Endothelial cell of hepatic sinusoid (primary cell): ENCODE data around the gene CCL15.
"Not testable (repeated sequence)": the region's sequence is repeated elsewhere in the genome, so short reads cannot be mapped to it uniquely, and the experiment has no call there.

ENCODE experiments used
- in situ Hi-C: cut with HindIII; loops from 2 replicates; pipeline ENCODE4 v1.10.0; 2017; ENCODE audit warnings: low sequenced_read_pairs

Gene CCL15

DNA sequence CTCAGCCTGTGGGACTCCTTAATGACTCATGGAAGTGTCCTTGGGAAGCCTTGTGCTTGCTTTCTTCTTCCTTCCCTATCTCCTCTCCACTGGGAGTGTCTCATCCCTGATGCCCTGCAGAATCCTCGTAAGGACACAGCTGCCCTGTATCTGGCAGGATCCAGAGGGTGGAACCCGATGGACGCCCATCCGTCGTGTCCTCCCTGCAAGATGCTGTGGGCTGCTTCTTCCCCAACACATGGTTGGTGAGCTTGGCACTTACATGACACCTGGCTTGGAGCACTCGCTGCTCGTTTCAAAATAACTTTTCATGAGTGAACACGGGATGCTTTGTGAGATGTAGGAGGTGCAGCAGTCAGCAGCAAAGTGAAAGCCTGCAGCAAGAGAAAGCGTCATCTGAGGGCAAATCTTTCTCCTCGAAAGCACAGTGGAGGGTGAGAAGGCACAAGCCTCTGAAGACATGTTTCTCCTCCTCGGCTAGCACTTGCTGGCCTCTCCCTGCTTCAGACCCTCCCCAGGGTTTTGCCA is 3.3 kb downstream of the CCL15 start:
- in situ Hi-C loops, result no loop called here

- in situ Hi-C loops, result not testable (repeated sequence)
Measured at GRCh38 chr17:35995346-35995745, 6.0 kb downstream of the CCL15 start.

DNA sequence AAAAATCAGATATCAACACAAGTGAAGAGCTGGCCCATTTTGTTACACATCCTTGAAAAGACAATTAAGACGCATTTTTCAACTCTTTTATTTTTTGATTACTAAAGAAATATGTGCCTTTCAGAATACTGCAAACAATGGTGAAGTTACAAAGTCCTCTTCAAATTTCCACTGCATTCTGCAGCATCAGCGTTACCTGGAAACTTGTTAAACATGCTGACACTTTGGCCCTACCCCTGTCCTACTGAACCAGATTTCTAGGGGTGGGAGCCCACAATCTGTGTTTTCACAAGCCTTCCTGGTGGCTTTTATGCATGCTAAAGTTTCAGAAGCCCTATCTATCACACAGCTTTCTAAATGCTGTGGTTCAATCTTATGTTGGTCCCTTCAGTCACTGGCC is 10.3 kb downstream of the CCL15 start:
- in situ Hi-C loops, result no loop called here

DNA sequence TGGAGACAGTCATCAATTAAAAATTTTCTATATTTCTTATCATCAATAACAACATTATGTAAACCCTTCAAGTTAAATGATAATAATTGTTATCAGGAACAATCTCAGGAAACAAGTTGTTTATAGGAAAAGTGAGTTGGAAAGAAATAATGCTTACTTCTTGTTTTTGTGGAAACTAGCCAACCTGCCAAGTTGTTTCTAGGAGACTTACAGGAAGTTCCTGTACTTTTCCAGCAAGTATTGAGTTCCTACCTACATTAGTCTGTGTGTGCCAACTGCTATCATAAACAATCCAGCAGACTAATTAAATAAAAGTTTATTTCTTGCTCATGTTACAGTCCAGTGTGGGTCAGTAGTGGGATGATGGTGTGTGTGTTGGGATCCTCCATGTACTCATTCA is 13.2 kb downstream of the CCL15 start:
- in situ Hi-C loops, result no loop called here

GRCh38 chr17:35986643-35987042 is 14.7 kb downstream of the CCL15 start, which contains the start of gene CCL14:
TSS of gene CCL14 (minus strand) at chr17:35986729. CDS start at chr17:35986649, 80 bp downstream.
- in situ Hi-C loops, result no loop called here

DNA sequence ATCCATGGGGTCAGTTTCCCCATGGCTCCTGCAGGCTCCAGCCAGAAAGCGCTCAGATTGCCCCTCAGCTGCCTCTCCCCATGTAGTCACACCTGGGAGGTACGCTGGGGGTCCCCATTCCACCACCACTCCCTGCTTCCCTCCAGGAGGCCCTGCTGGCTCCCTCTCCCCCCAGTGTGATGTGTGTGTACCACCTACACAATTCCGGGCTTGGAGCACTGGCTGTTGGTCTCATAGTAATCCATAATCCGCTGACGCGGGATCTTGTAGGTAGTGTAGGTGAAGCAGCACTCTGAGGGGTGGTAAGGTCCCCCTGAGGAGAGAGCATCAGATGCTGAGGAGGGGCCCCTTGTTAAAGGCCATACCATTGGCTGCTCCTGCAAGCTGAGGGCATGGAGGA is 17.2 kb downstream of the CCL15 start:
- in situ Hi-C loops, result no loop called here

GRCh38 chr17:35982409-35983191 is 18.8 kb downstream of the CCL15 start:
- in situ Hi-C loops, result no loop called here

DNA sequence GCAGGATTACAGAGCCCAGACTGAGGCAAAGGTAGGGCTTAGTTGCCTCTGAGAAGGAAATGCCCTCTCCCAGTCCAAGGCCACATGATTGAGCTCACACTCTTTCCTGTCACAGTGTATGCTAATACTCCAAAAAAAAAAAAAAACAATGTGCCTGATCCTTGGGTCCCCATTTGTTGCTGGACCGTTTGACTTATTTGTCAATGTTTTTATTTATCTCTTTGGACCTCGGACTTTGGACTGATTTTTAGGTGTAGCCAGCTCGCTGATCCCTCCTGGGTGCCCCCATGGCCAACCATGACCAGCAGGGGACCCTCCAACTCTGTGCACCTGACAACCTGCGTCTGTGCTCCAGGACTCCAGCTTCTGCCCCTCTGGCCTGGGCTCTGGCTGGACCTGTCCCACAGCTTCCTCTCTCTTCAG is 19.4 kb downstream of the CCL15 start:
- in situ Hi-C loops, result no loop called here

DNA sequence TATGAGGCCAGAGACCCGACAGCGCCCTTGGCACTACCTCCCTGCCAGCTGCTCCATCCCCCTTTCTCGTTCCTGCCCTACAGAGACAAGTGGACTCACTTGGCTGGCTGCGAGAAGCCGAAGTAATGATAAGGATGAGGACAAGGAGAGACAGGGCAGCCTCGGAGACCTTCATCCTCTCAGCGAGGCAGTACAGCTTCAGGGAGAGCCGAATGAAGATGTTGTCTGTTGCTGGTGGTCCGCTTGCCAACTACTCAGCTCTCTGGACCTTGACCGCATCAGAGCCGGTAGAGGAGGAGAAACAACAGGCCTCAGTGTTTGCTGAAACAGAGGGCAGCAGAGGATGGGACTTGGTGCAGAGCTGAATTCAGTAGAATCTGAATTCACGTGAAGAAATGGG is 20.1 kb downstream of the CCL15 start, which contains the start of gene CCL16:
Gene CCL16 (minus strand): TSS at position 252 of the 400 bp plus-strand sequence. CDS start 77 bp downstream, at position 175.
- in situ Hi-C loops, result no loop called here

DNA sequence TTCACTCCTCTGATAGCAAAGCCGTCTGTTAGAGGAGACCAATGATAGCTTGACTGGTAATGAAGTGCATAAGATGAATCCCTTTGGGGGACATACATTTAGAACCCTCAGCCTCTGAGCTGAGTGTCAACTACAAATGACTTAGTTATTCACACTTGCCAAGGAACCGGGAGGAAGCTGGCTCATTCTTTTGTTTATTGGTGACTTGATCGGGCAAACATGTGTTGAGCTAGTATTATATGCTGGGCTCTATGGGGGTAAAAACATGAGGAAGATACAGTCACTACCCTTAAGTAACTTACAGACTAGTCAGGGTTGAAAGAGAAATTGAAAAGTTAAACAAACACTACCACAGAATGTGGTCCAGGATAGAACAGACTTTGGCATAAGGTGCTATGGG is 23.0 kb downstream of the CCL15 start:
- in situ Hi-C loops, result no loop called here

DNA sequence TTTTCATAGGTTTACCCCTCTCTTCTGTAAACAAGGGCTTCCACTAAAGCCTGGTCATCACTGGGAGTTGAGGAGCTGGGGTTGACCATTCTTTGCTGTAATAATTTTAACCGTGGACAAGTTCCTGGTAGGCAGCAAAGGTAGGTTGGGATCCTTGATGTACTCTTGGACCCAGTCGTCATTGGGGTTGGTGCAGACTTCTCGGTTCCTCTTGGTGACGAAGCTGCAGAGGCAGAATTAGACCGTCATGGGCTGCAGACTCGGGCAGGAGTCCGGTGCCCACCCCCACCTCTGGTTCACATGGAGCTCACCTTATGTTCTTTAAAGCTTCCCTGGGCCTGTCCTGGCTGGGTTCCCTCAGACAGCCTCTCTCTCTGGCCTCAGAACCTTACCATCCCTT is 23.8 kb downstream of the CCL15 start:
- in situ Hi-C loops, result no loop called here

DNA sequence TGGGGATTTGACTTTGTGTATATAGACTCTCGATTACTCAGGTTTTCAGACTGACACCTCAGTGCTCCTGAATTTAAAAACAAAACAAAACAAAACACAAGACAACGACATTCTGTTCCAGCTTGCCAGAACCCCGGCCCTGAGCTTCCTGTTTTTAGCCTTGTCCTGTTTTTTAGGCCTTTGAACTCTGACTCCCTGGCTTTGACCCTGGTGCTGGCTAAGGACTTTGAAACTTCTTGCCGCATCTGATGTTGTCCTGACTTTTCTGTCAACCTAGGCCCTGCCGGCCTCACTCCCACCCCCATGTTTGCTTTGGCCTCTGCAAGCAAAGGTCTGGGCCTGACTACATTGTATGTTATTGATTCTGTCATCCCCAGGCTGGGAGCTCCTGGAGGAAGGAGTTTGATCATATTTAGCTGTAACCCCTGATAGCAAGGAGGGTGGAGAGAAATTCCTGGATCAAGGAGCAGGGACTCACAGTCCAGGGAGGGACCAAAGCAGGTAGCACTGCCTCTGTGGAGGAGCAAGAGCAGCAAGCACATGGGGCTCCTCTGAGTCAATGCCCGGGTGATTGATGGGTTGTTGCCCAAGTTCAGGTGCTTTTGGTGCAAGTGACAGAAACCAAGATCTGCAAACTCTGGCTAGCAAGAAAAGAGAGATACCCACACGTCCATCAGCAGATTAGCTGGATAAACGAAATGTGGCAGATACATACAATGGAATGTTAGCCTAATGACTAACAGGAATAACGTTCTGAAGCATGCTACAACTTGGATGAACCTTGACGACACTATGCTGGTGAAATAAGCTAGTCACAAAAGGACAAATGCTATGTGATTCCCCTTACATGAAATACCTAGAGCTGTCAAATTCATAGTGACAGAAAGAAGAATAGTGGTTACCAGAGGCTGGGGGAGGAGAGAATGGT is 27.8 kb downstream of the CCL15 start:
- in situ Hi-C loops, result no loop called here

GRCh38 chr17:35972945-35973332 is 28.4 kb downstream of the CCL15 start:
- in situ Hi-C loops, result no loop called here

GRCh38 chr17:35972535-35972934 is 28.8 kb downstream of the CCL15 start:
- in situ Hi-C loops, result no loop called here

DNA sequence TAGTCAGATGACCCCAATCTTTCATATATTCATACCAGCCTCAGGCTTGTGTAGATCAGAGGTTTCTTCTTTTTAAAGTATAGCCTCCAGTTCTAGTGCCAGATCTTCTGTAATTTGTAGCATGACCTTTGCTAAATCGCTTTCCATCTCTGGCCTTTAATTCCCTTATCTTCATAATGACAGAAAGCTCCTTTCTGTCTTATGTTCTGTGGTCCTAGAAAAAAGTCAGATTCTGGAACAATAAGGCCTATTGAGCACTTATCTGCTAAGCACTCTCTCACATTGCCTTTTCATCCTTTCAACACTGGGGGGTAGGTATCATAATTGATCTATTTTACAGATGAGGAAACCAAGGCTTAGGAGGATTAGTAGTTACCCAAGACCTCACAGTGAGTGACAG is 29.3 kb downstream of the CCL15 start:
- in situ Hi-C loops, result no loop called here

- in situ Hi-C loops, result no loop called here
Measured at GRCh38 chr17:35969558-35970380, 31.6 kb downstream of the CCL15 start.

GRCh38 chr17:35968520-35969054 is 32.8 kb downstream of the CCL15 start:
- in situ Hi-C loops, result no loop called here

DNA sequence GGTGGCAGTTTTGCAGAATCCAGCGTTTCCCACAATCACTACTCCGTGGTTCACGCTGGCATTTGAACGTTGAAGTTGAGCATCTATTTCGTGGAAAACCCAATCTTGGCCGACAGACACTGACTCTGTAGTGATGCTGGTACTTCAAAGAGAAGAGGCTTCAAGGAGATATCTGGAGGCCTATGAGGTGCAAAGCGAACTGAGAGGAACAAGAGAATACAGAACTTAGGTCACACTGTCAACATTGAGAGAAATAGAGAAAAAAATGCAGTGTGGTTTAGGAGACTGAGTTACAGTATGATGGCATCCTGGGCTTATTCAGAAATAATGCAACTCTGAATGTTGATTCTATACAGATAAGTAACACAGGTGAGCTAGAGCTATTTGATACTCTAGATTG is 36.1 kb downstream of the CCL15 start:
- in situ Hi-C loops, result no loop called here

- in situ Hi-C loops, result no loop called here
Measured at GRCh38 chr17:35963663-35964062, 37.7 kb downstream of the CCL15 start.

- in situ Hi-C loops, result no loop called here
Measured at GRCh38 chr17:35953720-35954119, 47.6 kb downstream of the CCL15 start.
